ENCODE data around the gene PTPN20.

Gene PTPN20

GRCh38 chr10:47031211-47031900, 120.1 kb downstream of the PTPN20 start:
- H3K4me3 ChIP-seq (ENCODE audit: low read depth, low read length): no peak overlapping the region
- no peaks in the 10 kb centered on the region for H3K9me3 ChIP-seq (ENCODE audit: control insufficient read depth, insufficient read depth, low read length)
- no peak overlapping the region for H3K9ac ChIP-seq (ENCODE audit: low read depth, low read length)
- H3K27me3 ChIP-seq (ENCODE audit: control insufficient read depth, insufficient read depth, low read length): no peaks in the 10 kb centered on the region
- no peaks in the 10 kb centered on the region for H3K36me3 ChIP-seq (ENCODE audit: control insufficient read depth, insufficient read depth, low read length)
- H3K4me1 ChIP-seq (ENCODE audit: control insufficient read depth, insufficient read depth, low read length): no peaks in the 10 kb centered on the region
- no peak overlapping the region for H3K27ac ChIP-seq (ENCODE audit: low read depth, low read length)

- H3K27ac ChIP-seq (ENCODE audit: low read depth, low read length): no peak overlapping the region
- H3K36me3 ChIP-seq (ENCODE audit: control insufficient read depth, insufficient read depth, low read length): no peaks in the 10 kb centered on the region
- H3K4me3 ChIP-seq (ENCODE audit: low read depth, low read length): no peak overlapping the region
- no peaks in the 10 kb centered on the region for H3K9me3 ChIP-seq (ENCODE audit: control insufficient read depth, insufficient read depth, low read length)
- no peaks in the 10 kb centered on the region for H3K4me1 ChIP-seq (ENCODE audit: control insufficient read depth, insufficient read depth, low read length)
- no peak overlapping the region for H3K9ac ChIP-seq (ENCODE audit: low read depth, low read length)
- no peaks in the 10 kb centered on the region for H3K27me3 ChIP-seq (ENCODE audit: control insufficient read depth, insufficient read depth, low read length)
Observed at GRCh38 chr10:47031901-47032465, 120.8 kb downstream of the PTPN20 start.

- H3K9me3 ChIP-seq (ENCODE audit: control insufficient read depth, insufficient read depth, low read length): no peaks in the 10 kb centered on the region
- no peaks in the 10 kb centered on the region for H3K36me3 ChIP-seq (ENCODE audit: control insufficient read depth, insufficient read depth, low read length)
- H3K27me3 ChIP-seq (ENCODE audit: control insufficient read depth, insufficient read depth, low read length): no peaks in the 10 kb centered on the region
- no peak overlapping the region for H3K4me3 ChIP-seq (ENCODE audit: low read depth, low read length)
- H3K4me1 ChIP-seq (ENCODE audit: control insufficient read depth, insufficient read depth, low read length): no peaks in the 10 kb centered on the region
- H3K27ac ChIP-seq (ENCODE audit: low read depth, low read length): no peak overlapping the region
- H3K9ac ChIP-seq (ENCODE audit: low read depth, low read length): no peak overlapping the region
Observed at GRCh38 chr10:47033081-47033480, 121.9 kb downstream of the PTPN20 start.

- Histone ChIP-seq H3K4me3 (ENCODE audit: low read depth, low read length) (no peak overlapping the region), H3K4me1 (ENCODE audit: control insufficient read depth, insufficient read depth, low read length) (no peaks in the 10 kb centered on the region), H3K9ac (ENCODE audit: low read depth, low read length) (no peak overlapping the region), H3K36me3 (ENCODE audit: control insufficient read depth, insufficient read depth, low read length) (no peaks in the 10 kb centered on the region), H3K9me3 (ENCODE audit: control insufficient read depth, insufficient read depth, low read length) (no peaks in the 10 kb centered on the region), H3K27me3 (ENCODE audit: control insufficient read depth, insufficient read depth, low read length) (no peaks in the 10 kb centered on the region), H3K27ac (ENCODE audit: low read depth, low read length) (no peak overlapping the region)
Observed at GRCh38 chr10:47033541-47034270, 122.5 kb downstream of the PTPN20 start.

- Histone ChIP-seq H3K4me3 (ENCODE audit: low read depth, low read length) (no peak overlapping the region), H3K9me3 (ENCODE audit: control insufficient read depth, insufficient read depth, low read length) (no peaks in the 10 kb centered on the region), H3K9ac (ENCODE audit: low read depth, low read length) (no peak overlapping the region), H3K27me3 (ENCODE audit: control insufficient read depth, insufficient read depth, low read length) (no peaks in the 10 kb centered on the region), H3K4me1 (ENCODE audit: control insufficient read depth, insufficient read depth, low read length) (no peaks in the 10 kb centered on the region), H3K27ac (ENCODE audit: low read depth, low read length) (no peak overlapping the region), H3K36me3 (ENCODE audit: control insufficient read depth, insufficient read depth, low read length) (no peaks in the 10 kb centered on the region)
Observed at GRCh38 chr10:47034441-47035051, 123.3 kb downstream of the PTPN20 start.

GRCh38 chr10:47035171-47035818, 124.1 kb downstream of the PTPN20 start:
- Histone ChIP-seq H3K4me3 (ENCODE audit: low read depth, low read length) (no peak overlapping the region), H3K4me1 (ENCODE audit: control insufficient read depth, insufficient read depth, low read length) (no peaks in the 10 kb centered on the region)

GRCh38 chr10:47035819-47036337, 124.7 kb downstream of the PTPN20 start:
- Histone ChIP-seq H3K9me3 (ENCODE audit: control insufficient read depth, insufficient read depth, low read length) (no peaks in the 10 kb centered on the region), H3K36me3 (ENCODE audit: control insufficient read depth, insufficient read depth, low read length) (no peaks in the 10 kb centered on the region), H3K4me1 (ENCODE audit: control insufficient read depth, insufficient read depth, low read length) (no peaks in the 10 kb centered on the region), H3K4me3 (ENCODE audit: low read depth, low read length) (no peak overlapping the region), H3K9ac (ENCODE audit: low read depth, low read length) (no peak overlapping the region), H3K27ac (ENCODE audit: low read depth, low read length) (no peak overlapping the region), H3K27me3 (ENCODE audit: control insufficient read depth, insufficient read depth, low read length) (no peaks in the 10 kb centered on the region)

More at GRCh38 chr10:47035171-47035818, 124.1 kb downstream of the PTPN20 start:
- H3K9me3 ChIP-seq (ENCODE audit: control insufficient read depth, insufficient read depth, low read length): no peaks in the 10 kb centered on the region
- H3K36me3 ChIP-seq (ENCODE audit: control insufficient read depth, insufficient read depth, low read length): no peaks in the 10 kb centered on the region
- no peaks in the 10 kb centered on the region for H3K27me3 ChIP-seq (ENCODE audit: control insufficient read depth, insufficient read depth, low read length)
- no peak overlapping the region for H3K9ac ChIP-seq (ENCODE audit: low read depth, low read length)
- H3K27ac ChIP-seq (ENCODE audit: low read depth, low read length): no peak overlapping the region

GRCh38 chr10:47036771-47037170, 125.5 kb downstream of the PTPN20 start:
- Histone ChIP-seq H3K4me1 (ENCODE audit: control insufficient read depth, insufficient read depth, low read length) (no peaks in the 10 kb centered on the region), H3K27ac (ENCODE audit: low read depth, low read length) (no peak overlapping the region), H3K4me3 (ENCODE audit: low read depth, low read length) (no peak overlapping the region), H3K36me3 (ENCODE audit: control insufficient read depth, insufficient read depth, low read length) (no peaks in the 10 kb centered on the region), H3K27me3 (ENCODE audit: control insufficient read depth, insufficient read depth, low read length) (no peaks in the 10 kb centered on the region), H3K9me3 (ENCODE audit: control insufficient read depth, insufficient read depth, low read length) (no peaks in the 10 kb centered on the region), H3K9ac (ENCODE audit: low read depth, low read length) (no peak overlapping the region)

- Histone ChIP-seq H3K4me1 (ENCODE audit: control insufficient read depth, insufficient read depth, low read length) (no peaks in the 10 kb centered on the region), H3K36me3 (ENCODE audit: control insufficient read depth, insufficient read depth, low read length) (no peaks in the 10 kb centered on the region), H3K9ac (ENCODE audit: low read depth, low read length) (no peak overlapping the region), H3K9me3 (ENCODE audit: control insufficient read depth, insufficient read depth, low read length) (no peaks in the 10 kb centered on the region), H3K27me3 (ENCODE audit: control insufficient read depth, insufficient read depth, low read length) (no peaks in the 10 kb centered on the region), H3K27ac (ENCODE audit: low read depth, low read length) (no peak overlapping the region), H3K4me3 (ENCODE audit: low read depth, low read length) (no peak overlapping the region)
Observed at GRCh38 chr10:47037654-47038425, 126.6 kb downstream of the PTPN20 start.

- Histone ChIP-seq H3K27me3 (ENCODE audit: control insufficient read depth, insufficient read depth, low read length) (no peaks in the 10 kb centered on the region), H3K36me3 (ENCODE audit: control insufficient read depth, insufficient read depth, low read length) (no peaks in the 10 kb centered on the region), H3K9me3 (ENCODE audit: control insufficient read depth, insufficient read depth, low read length) (no peaks in the 10 kb centered on the region), H3K4me1 (ENCODE audit: control insufficient read depth, insufficient read depth, low read length) (no peaks in the 10 kb centered on the region), H3K4me3 (ENCODE audit: low read depth, low read length) (no peak overlapping the region), H3K9ac (ENCODE audit: low read depth, low read length) (no peak overlapping the region), H3K27ac (ENCODE audit: low read depth, low read length) (no peak overlapping the region)
Observed at GRCh38 chr10:47038881-47039561, 127.8 kb downstream of the PTPN20 start.

Data from HUES48 (cell line).